CD4-positive, alpha-beta T cell treated with Interleukin-10 for 1 hour (primary cell): ENCODE results near the gene ST8SIA3.
"Not testable (repeated sequence)": the region's sequence is repeated elsewhere in the genome, so short reads cannot be mapped to it uniquely, and the experiment has no call there.

Experiments
- DNase-seq: peaks from one replicate; pipeline ENCODE4 v3.0.0-alpha.2; 2020

The ST8SIA3 gene

GRCh38 chr18:57372444-57372843 lies 20.1 kb downstream of the ST8SIA3 start:
- no peak for DNase-seq

- DNase-seq = no peak
Measured at GRCh38 chr18:57373017-57373416, 20.7 kb downstream of the ST8SIA3 start.

- DNase-seq = no peak
Measured at GRCh38 chr18:57376503-57376902, 24.1 kb downstream of the ST8SIA3 start.

- DNase-seq = no peak
Measured at GRCh38 chr18:57389271-57389670, 36.9 kb downstream of the ST8SIA3 start.

- no peak for DNase-seq
Measured at GRCh38 chr18:57390044-57390443, 37.7 kb downstream of the ST8SIA3 start.

- DNase-seq = not testable (repeated sequence)
Measured at GRCh38 chr18:57394749-57395148, 42.4 kb downstream of the ST8SIA3 start.

GRCh38 chr18:57396831-57397230 lies 44.5 kb downstream of the ST8SIA3 start:
- DNase-seq = not testable (repeated sequence)

- no peak for DNase-seq
Measured at GRCh38 chr18:57397440-57398132, 45.2 kb downstream of the ST8SIA3 start.

- DNase-seq = no peak
Measured at GRCh38 chr18:57404345-57404744, 52.0 kb downstream of the ST8SIA3 start.

- no peak for DNase-seq
Measured at GRCh38 chr18:57409650-57410049, 57.3 kb downstream of the ST8SIA3 start.

- no peak for DNase-seq
Measured at GRCh38 chr18:57410749-57411148, 58.4 kb downstream of the ST8SIA3 start.

- DNase-seq = no peak
Measured at GRCh38 chr18:57416542-57416941, 64.2 kb downstream of the ST8SIA3 start.
